GM19035 (cell line): ENCODE data around the gene CTTNBP2NL.

ENCODE experiments used
- ATAC-seq: cut with Tn5 transposase; IDR thresholded peaks from one replicate; pipeline ENCODE4 v1.9.1; 2021; ENCODE audit not compliant: unreplicated experiment

Gene CTTNBP2NL

GRCh38 chr1:112505878-112506277 is 109.9 kb downstream of the CTTNBP2NL start:
- no peak for ATAC-seq

DNA sequence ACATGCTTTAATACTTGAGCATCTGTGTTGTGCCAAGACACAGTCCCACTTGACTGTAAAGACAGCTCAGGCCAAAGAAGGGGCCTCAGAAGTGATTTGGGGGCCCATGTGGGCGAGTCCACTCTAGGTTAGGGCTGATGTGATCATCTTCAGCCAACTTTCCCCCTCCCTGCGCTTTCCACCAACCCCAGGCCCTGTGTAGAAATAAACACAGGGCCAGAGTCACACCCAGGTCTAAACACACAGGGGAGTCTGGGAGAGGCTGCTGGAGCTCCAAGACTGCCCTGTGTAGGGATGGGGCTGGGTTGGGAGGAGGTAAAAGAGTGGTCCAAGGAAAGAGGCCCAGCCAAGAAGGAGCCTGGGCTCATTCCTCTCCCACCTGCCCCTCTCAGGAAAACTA is 110.3 kb downstream of the CTTNBP2NL start:
- no peak for ATAC-seq

DNA sequence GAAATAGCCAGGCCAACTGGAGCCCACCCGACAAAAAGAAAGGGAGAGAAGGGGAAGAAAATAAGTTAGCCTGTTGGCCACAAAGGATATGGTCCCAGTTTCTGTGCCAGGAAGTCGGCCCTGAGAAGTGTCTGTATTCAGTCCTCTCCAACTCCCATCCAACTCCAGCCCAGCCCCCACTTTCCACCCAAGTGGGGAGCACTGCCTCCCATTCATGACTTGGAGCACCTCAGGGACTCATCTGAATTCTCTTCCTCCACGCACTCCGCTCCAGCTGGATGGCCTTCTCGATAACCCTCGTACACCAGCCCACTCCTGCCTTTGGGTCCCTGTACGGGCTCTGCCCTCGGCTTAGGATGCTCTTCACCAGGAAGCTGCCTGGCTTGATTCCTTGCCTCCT is 110.7 kb downstream of the CTTNBP2NL start:
- ATAC-seq: no peak

DNA sequence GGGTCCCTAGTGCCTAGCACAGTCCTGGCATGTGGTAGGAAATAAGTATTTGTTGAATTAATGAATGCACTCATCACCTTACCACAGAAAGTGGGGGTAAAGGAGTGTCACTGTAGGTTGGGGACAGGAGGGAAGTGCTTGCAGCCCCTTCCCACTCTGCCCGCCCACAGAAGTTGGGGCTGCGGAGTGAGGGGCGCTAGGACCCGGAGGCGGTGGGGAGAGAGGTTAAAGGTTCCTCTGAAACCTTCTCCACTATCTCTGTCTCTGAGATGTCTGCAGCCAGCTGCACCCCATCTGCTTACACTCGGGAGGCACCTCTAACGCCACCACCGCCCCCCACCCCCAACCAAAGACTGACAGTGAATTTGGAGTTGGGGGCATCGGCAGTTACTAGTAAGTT is 111.3 kb downstream of the CTTNBP2NL start:
- no peak for ATAC-seq

- ATAC-seq: no peak
Measured at GRCh38 chr1:112507921-112508277, 111.9 kb downstream of the CTTNBP2NL start.

DNA sequence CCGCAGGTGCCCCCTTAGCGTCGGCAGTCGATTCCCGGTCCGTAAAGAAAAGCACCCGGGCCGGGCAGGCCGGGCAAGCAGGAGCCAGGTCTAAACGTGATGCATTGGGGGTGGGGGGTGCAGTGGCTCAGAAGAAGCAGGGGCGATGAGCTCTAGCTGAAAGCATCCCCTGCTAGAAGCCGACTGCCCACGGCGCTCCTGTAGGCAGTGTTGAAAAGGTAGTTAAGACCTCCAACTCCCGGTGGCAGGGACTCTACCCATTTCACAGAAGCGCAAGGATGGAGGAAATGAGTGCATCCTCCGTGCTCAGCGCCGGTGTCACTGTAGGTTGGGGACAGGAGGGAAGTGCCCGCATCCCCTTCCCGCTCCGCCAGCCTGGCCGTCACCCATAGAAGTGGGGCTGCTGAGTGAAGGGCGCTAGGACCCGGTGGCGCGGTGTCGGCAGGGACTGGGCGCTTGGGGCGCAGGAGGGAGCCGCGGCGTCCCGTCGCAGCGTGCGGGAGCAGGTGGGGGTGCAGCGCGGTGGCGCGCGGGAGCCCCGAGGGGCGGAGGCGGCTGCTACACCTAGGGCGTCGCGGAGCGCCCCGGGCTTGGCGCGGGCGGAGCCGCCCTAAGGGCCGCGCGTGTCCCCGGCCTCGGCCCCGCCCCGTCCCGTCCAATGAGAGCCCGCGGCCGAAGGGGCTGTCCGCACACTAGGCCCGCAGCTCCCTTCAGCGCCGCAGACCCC is 112.4 kb downstream of the CTTNBP2NL start, which contains the start of gene WNT2B:
Gene WNT2B (plus strand): TSS at position 688 of the 727 bp plus-strand sequence. CDS start 298 bp downstream, outside the sequence.
- ATAC-seq: no peak

DNA sequence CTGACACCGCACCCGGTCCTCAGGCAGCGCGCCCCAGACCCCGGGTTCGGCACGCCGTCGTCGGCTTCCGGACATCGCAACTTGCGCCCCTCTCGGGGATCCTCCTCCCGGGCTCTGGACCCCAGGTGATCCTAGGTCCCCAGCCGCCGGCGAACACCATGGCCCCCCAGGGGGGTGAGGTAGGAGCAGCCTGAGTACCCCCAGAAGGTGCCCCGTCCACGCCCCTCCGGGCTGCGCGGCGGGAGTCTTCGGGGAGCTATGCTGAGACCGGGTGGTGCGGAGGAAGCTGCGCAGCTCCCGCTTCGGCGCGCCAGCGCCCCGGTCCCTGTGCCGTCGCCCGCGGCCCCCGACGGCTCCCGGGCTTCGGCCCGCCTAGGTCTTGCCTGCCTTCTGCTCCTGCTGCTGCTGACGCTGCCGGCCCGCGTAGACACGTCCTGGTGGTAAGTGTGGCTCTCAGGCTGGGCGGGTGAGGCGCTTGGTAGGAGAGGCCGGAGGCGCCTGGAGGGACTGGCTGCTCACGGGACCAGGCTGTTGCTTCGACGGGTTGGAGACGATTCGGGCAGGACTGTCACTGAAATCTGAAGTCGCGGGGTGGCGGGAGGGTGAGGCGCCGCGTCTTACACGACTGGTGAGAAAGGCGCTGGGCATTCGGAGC is 113.1 kb downstream of the CTTNBP2NL start:
- ATAC-seq: no peak

DNA sequence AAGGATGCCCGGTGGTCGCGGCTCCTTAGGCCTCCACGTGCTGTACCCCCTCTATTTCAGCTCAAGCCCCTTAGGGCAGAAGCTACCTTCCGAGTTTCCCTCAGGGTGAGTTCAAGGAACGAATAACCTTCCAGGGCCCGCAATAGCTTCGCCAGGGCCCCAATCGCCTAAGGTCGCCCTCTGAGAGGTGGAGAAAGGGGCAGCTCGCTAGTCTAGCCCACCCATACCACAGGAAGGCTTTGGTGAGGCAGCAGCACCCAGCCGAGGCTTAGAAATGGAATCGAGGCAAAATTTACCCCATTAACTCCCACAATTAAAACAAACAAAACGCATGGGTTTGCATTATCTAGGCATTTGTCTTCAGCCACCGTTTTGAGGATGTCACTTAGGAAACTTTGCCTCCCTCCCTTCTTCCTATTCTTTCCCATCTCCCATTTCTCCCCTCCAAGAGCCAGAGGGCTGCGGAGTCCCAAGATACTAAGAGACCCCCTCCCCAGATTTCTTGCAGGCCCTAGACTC is 113.7 kb downstream of the CTTNBP2NL start:
- no peak for ATAC-seq

GRCh38 chr1:112510340-112510739 is 114.3 kb downstream of the CTTNBP2NL start:
- no peak for ATAC-seq
